Ovary (tissue), 9 donors: ENCODE data around the gene FEZF2. TPM values are rescaled to one million over a fixed set of nuclear protein-coding genes. Genes with fewer than 3 reads are reported as not detected.

Experiments used
- DNase-seq, 5 donors: peaks; one replicate each; pipeline ENCODE4 v3.0.0-alpha.2; 2019 to 2020
- H3K27ac ChIP-seq, 2 donors: fragments of 200-600 bp; one replicate each; pipeline versions ENCODE4 v1.5.1 to v1.8.0; 2019 to 2022
- H3K27me3 ChIP-seq: fragments of 200-600 bp; one replicate; pipeline ENCODE4 v1.8.0; 2022
- H3K36me3 ChIP-seq: fragments of 200-600 bp; sonication (generic); one replicate; pipeline ENCODE4 v1.5.1; 2019
- H3K4me1 ChIP-seq: one replicate; pipeline ENCODE4 v1.8.1; 2013; ENCODE audit warnings: mild to moderate bottlenecking, moderate library complexity; ENCODE audit not compliant: insufficient read depth
- H3K4me3 ChIP-seq: fragments of 200-600 bp; sonication (generic); one replicate; pipeline ENCODE4 v1.5.1; 2017
- H3K9me3 ChIP-seq, 2 donors: fragments of 200-600 bp in 1 of 2; sonication (generic) in 1 of 2; one replicate each; pipeline versions ENCODE4 v1.5.1 to v1.8.1; 2013 to 2019; ENCODE audit warnings: mild to moderate bottlenecking in 1 of 2, moderate library complexity in 1 of 2
- EP300 ChIP-seq: sonication (generic); formaldehyde crosslinking; IDR thresholded peaks from one replicate; pipeline ENCODE4 v1.6.1; 2017; ENCODE audit warnings: antibody characterized with exemption
- POLR2A ChIP-seq: fragments of 450-650 bp; IDR thresholded peaks from one replicate; pipeline ENCODE4 v1.6.1; 2017; ENCODE audit warnings: antibody characterized with exemption, mild to moderate bottlenecking, moderate library complexity
- whole genome bisulfite sequencing, 3 donors: extraction: QIAGEN DNeasy Blood & Tissue Kit in 1 of 3; methylation state at CpG; one replicate each; pipeline versions ENCODE4 v1.1.5 to v1.1.7; 2013 to 2017; 5-methylcytosine and 5-hydroxymethylcytosine counted together
- intact Hi-C, 4 donors: fragments of 100-400 bp; cut with DNase I; formaldehyde crosslinking; loops; one replicate each; pipeline versions ENCODE4 v1.11.0 to v1.15.1; 2022 to 2023
- polyA plus RNA-seq, 2 donors: library from polyadenylated mRNA; stranded (reverse); fragments of 200-250 nt in 1 of 2; fragments of 350-450 nt in 1 of 2; fragmentation: Illumina TruSeq in 1 of 2; extraction: RNeasy Lipid Tissue Mini Kit (QIAGEN cat#74804) in 1 of 2; gene quantifications; one replicate each; pipeline ENCODE4 v1.2.3, GENCODE V29; 2013 to 2014
- total RNA-seq, 7 donors: library from RNA; depleted of rRNA in 2 of 7; stranded (reverse); fragments of >200 nt in 2 of 7; fragmentation: NEBNext Ultra II Directional in 3 of 7; extraction: Animal tissue kit (Norgen Biotek cat#: 25700) in 3 of 7; gene quantifications; one replicate each; pipeline versions ENCODE4 v1.1.0 to v1.2.4, GENCODE V29; 2016 to 2023
- TF ChIP-seq, protein P1 (sequence below), 3 donors: fragments of 450-650 bp in 2 of 3; fragments of 200-600 bp in 1 of 3; IDR thresholded peaks; one replicate each; pipeline versions ENCODE4 v1.5.1 to v1.8.0; 2016 to 2022; ENCODE audit warnings: antibody characterized with exemption in 3 of 3, mild to moderate bottlenecking in 1 of 3
- donor health status: DM: no; HTN: no; CAD: no; lungs with moderate emphysema.
- donor health status: DM: no; HTN: no; CAD: no.
- donor health status: Bipolar disorder and iron deficiency.
- donor health status: DM: yes; HTN: yes; CAD: no.
- donor health status: DM: no; HTN: no; CAD: no.
- donor health status: DM: yes; HTN: yes; CAD: no.

Gene FEZF2
- total and polyA plus RNA-seq, 9 donors: 0.29 TPM; not detected in 8

- TF ChIP-seq, protein P1, sequence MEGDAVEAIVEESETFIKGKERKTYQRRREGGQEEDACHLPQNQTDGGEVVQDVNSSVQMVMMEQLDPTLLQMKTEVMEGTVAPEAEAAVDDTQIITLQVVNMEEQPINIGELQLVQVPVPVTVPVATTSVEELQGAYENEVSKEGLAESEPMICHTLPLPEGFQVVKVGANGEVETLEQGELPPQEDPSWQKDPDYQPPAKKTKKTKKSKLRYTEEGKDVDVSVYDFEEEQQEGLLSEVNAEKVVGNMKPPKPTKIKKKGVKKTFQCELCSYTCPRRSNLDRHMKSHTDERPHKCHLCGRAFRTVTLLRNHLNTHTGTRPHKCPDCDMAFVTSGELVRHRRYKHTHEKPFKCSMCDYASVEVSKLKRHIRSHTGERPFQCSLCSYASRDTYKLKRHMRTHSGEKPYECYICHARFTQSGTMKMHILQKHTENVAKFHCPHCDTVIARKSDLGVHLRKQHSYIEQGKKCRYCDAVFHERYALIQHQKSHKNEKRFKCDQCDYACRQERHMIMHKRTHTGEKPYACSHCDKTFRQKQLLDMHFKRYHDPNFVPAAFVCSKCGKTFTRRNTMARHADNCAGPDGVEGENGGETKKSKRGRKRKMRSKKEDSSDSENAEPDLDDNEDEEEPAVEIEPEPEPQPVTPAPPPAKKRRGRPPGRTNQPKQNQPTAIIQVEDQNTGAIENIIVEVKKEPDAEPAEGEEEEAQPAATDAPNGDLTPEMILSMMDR (IDR thresholded peaks at IDR 0.05): no peak
- TF ChIP-seq EP300 (no peak), POLR2A (no peak)
- peaks cover 2% of the 10 kb centered on the region for H3K4me1 ChIP-seq
- intact Hi-C loops: no loop called here
- no peak for DNase-seq
- WGBS, 3 donors: 7 to 12% (median 8%) methylated on average over 46 of the region's 46 CpGs
- no peaks in the 10 kb centered on the region for H3K9me3 ChIP-seq
- no peak overlapping the region for H3K4me3 ChIP-seq
- H3K27ac ChIP-seq: no peak overlapping the region
- no peaks in the 10 kb centered on the region for H3K36me3 ChIP-seq
- no peaks in the 10 kb centered on the region for H3K27me3 ChIP-seq
Observed at GRCh38 chr3:62370112-62370857, 3.1 kb downstream of the FEZF2 start.

- WGBS, 3 donors: 7 to 9% (median 8%) methylated on average over 12 of the region's 12 CpGs
Observed at GRCh38 chr3:62369476-62369743, 3.9 kb downstream of the FEZF2 start.

DNA sequence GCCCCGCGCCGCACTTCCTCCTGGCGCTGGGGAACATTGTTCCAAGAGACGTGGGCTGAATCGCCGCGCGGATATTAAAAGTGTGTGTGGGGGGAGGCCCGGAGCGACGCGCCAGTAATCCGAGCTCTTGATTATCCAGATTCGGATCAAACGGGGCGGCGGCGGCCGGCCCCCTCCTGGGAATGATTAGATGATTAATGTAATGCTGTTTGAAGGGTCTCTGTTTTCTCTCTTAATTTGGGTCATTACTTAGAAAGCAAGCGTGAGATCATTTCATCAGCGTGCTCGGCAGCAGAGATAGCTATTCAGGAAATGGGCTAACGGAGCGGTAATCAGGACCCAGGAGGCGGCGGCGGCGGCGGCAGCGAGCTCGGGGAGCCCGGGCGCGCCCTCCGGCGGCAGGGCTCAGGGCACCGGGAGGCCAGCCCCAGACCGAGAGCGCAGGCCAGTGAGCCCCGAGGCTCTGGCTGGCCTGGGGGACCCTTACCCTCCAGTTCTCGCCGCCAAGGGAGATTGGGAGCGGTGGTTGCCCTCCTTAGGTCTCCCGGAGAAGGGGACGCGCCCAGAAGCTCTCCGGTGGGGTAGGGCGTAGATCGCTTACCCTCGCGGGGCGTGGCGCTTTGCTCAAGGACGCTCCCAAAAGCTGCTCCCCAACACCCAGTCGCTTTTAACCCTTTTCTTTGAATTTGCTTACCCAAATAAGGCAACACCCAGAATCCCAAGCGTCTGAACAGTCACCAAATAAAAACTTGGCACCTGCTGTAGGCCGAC lies 4.5 kb downstream of the FEZF2 start:
- TF ChIP-seq EP300: no peak
- TF ChIP-seq, protein P1 (IDR thresholded peaks at IDR 0.05): no peak
- no peak for TF ChIP-seq POLR2A
- WGBS, 3 donors: 3 to 5% (median 3%) methylated on average over 53 to 58 of the region's 58 CpGs
- Histone ChIP-seq H3K36me3 (no peaks in the 10 kb centered on the region), H3K4me1 (peaks cover under 1% of the 10 kb centered on the region), H3K9me3 (no peaks in the 10 kb centered on the region), H3K27ac (no peak overlapping the region), H3K4me3 (no peak overlapping the region), H3K27me3 (no peaks in the 10 kb centered on the region)
- intact Hi-C loops: no loop called here
- DNase-seq: no peak

More at GRCh38 chr3:62369476-62369743, 3.9 kb downstream of the FEZF2 start:
- no peak overlapping the region for H3K27ac ChIP-seq
- no peak overlapping the region for H3K4me3 ChIP-seq
- no peak for DNase-seq
- no peaks in the 10 kb centered on the region for H3K9me3 ChIP-seq
- no peaks in the 10 kb centered on the region for H3K36me3 ChIP-seq
- H3K27me3 ChIP-seq: no peaks in the 10 kb centered on the region
- TF ChIP-seq POLR2A: no peak
- no peak for TF ChIP-seq EP300
- H3K4me1 ChIP-seq: peaks cover 2% of the 10 kb centered on the region
- intact Hi-C loops: no loop called here

GRCh38 chr3:62368290-62368704 lies 5.1 kb downstream of the FEZF2 start:
- no peaks in the 10 kb centered on the region for H3K27me3 ChIP-seq
- H3K4me3 ChIP-seq: no peak overlapping the region
- TF ChIP-seq POLR2A (no peak), EP300 (no peak)
- TF ChIP-seq, protein P1 (IDR thresholded peaks at IDR 0.05): no peak
- no peaks in the 10 kb centered on the region for H3K4me1 ChIP-seq
- no peaks in the 10 kb centered on the region for H3K9me3 ChIP-seq
- DNase-seq: no peak
- no peaks in the 10 kb centered on the region for H3K36me3 ChIP-seq
- 6 to 10% (median 7%) methylated on average over 19 of the region's 19 CpGs for WGBS, 3 donors
- no peak overlapping the region for H3K27ac ChIP-seq
- intact Hi-C loops: no loop called here

DNA sequence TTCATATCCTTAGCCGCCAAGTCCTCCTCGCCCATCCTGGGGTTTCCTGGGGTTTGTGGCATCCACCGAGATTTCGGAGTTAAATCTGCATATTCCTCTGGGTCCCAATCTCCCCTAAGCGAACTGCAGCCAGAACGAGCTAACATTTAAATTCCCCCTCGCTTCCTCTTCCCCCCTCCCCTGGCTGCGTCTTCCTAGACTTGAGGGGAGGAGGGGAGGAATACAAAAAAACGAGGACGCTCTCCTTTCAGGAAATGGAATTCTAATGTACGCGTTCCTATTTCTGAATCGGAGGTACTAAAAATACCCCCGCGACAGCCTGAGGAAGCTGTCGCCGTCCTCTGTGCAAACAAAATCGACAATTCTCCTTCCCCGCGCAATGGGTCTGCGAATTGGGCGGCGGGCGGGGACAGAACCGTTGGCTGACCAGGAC lies 5.6 kb downstream of the FEZF2 start:
- no peak for DNase-seq
- no peak overlapping the region for H3K27ac ChIP-seq
- H3K27me3 ChIP-seq: no peaks in the 10 kb centered on the region
- no peaks in the 10 kb centered on the region for H3K36me3 ChIP-seq
- no peaks in the 10 kb centered on the region for H3K4me1 ChIP-seq
- H3K4me3 ChIP-seq: no peak overlapping the region
- TF ChIP-seq, protein P1 (IDR thresholded peaks at IDR 0.05): no peak
- TF ChIP-seq EP300 (no peak), POLR2A (no peak)
- H3K9me3 ChIP-seq: no peaks in the 10 kb centered on the region
- intact Hi-C loops: no loop called here
- WGBS, 3 donors: 3 to 5% (median 4%) methylated on average over 25 of the region's 25 CpGs
